Esophagus squamous epithelium (tissue), 4 donors: ENCODE data around the gene ZNF528.

Experiments used
- POLR2A ChIP-seq, 4 donors: fragments of 450-650 bp; IDR thresholded peaks; one replicate each; pipeline ENCODE4 v1.6.1; 2017; ENCODE audit warnings: antibody characterized with exemption in 4 of 4, mild to moderate bottlenecking in 4 of 4, moderate library complexity in 3 of 4
- TF ChIP-seq, protein P1 (sequence below), 6 experiments: fragments of 450-650 bp in 4 of 6; fragments of 200-600 bp in 2 of 6; sonication (generic) in 2 of 6; IDR thresholded peaks; one replicate each; pipeline ENCODE4 v1.5.1; 2016 to 2019; ENCODE audit warnings: antibody characterized with exemption in 6 of 6, mild to moderate bottlenecking in 4 of 6, moderate library complexity in 4 of 6

DNA sequence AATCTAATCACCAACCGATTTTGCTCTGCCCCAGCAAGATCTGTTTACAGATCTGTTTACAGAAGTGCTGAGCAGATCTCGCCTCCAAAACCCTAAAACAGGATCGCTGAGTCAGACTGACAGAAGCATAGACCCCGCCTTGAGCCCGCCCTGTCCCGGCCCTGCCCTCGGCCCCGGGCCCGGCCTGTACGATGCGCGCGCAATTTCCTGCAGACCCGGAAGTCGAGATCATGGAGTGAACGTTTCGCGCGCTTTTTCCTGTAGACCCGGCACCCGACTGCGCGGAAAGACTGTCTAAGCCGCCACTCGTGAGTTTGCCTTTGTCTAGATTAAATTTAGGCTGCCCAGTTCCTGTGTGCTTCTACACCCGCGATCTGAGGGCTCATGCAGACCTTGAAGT is 31.3 kb downstream of the ZNF528 start, which contains the start of gene ZNF534:
- TF ChIP-seq, protein P1, sequence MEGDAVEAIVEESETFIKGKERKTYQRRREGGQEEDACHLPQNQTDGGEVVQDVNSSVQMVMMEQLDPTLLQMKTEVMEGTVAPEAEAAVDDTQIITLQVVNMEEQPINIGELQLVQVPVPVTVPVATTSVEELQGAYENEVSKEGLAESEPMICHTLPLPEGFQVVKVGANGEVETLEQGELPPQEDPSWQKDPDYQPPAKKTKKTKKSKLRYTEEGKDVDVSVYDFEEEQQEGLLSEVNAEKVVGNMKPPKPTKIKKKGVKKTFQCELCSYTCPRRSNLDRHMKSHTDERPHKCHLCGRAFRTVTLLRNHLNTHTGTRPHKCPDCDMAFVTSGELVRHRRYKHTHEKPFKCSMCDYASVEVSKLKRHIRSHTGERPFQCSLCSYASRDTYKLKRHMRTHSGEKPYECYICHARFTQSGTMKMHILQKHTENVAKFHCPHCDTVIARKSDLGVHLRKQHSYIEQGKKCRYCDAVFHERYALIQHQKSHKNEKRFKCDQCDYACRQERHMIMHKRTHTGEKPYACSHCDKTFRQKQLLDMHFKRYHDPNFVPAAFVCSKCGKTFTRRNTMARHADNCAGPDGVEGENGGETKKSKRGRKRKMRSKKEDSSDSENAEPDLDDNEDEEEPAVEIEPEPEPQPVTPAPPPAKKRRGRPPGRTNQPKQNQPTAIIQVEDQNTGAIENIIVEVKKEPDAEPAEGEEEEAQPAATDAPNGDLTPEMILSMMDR (IDR thresholded peaks at IDR 0.05), result no peak
- no peak for TF ChIP-seq POLR2A (IDR thresholded peaks at IDR 0.05)
